Loucy (cell line): ENCODE measurements around the gene SDF4.

Experiments used
- H2AFZ ChIP-seq: fragments of 200-600 bp; sonication (generic); 2 replicates; pipeline ENCODE4 v1.6.0; 2016; ENCODE audit warnings: antibody characterized with exemption, mild to moderate bottlenecking, low read length, moderate library complexity
- H3F3A ChIP-seq: fragments of 200-600 bp; 2 replicates; pipeline ENCODE4 v1.6.0; 2016; ENCODE audit warnings: antibody characterized with exemption, low read depth, mild to moderate bottlenecking
- H3K27me3 ChIP-seq: fragments of 200-600 bp; sonication (generic); 2 replicates; pipeline ENCODE4 v1.6.1; 2014; ENCODE audit warnings: low read length, mild to moderate bottlenecking; ENCODE audit not compliant: insufficient read depth, poor library complexity, severe bottlenecking
- H3K36me3 ChIP-seq: fragments of 200-600 bp; sonication (generic); 2 replicates; pipeline ENCODE4 v1.6.1; 2016; ENCODE audit warnings: low read length; ENCODE audit not compliant: insufficient read depth
- H3K4me1 ChIP-seq: fragments of 200-600 bp; sonication (generic); 2 replicates; pipeline ENCODE4 v1.5.1; 2014; ENCODE audit warnings: low read length, mild to moderate bottlenecking; ENCODE audit not compliant: insufficient read depth, poor library complexity, severe bottlenecking
- H3K4me2 ChIP-seq: fragments of 200-600 bp; sonication (generic); 2 replicates; pipeline ENCODE4 v1.6.0; 2014; ENCODE audit warnings: antibody characterized with exemption, low read length, low read depth, mild to moderate bottlenecking; ENCODE audit not compliant: poor library complexity, severe bottlenecking
- H3K4me3 ChIP-seq: fragments of 200-600 bp; sonication (generic); 2 replicates; pipeline ENCODE4 v1.5.1; 2014; ENCODE audit warnings: low read length, mild to moderate bottlenecking, mixed read lengths; ENCODE audit not compliant: poor library complexity, severe bottlenecking
- H3K79me2 ChIP-seq: fragments of 200-600 bp; sonication (generic); 2 replicates; pipeline ENCODE4 v1.6.1; 2014; ENCODE audit warnings: low read length; ENCODE audit not compliant: insufficient read depth
- H3K9ac ChIP-seq: fragments of 200-600 bp; sonication (generic); 2 replicates; pipeline ENCODE4 v1.6.0; 2014; ENCODE audit warnings: mild to moderate bottlenecking, low read depth, low read length, moderate library complexity; ENCODE audit not compliant: poor library complexity, severe bottlenecking
- H3K9me2 ChIP-seq: fragments of 200-600 bp; sonication (generic); replicated peaks from 2 replicates; pipeline ENCODE4 v1.6.1; 2016; ENCODE audit warnings: low read depth, low read length, mixed read lengths
- H3K9me3 ChIP-seq: fragments of 200-600 bp; sonication (generic); 2 replicates; pipeline ENCODE4 v1.6.1; 2014; ENCODE audit warnings: mild to moderate bottlenecking, antibody characterized with exemption, low read length, low read depth; ENCODE audit not compliant: insufficient read depth
- H4K20me1 ChIP-seq: fragments of 200-600 bp; sonication (generic); 2 replicates; pipeline ENCODE4 v1.6.0; 2014; ENCODE audit warnings: antibody characterized with exemption, low read length, mild to moderate bottlenecking; ENCODE audit not compliant: insufficient read depth, poor library complexity, severe bottlenecking
- EZH2phosphoT487 ChIP-seq: fragments of 200-600 bp; IDR thresholded peaks from 2 replicates; pipeline ENCODE4 v1.6.1; 2018; ENCODE audit warnings: antibody characterized with exemption, mild to moderate bottlenecking, moderate library complexity, borderline replicate concordance
- TF ChIP-seq, protein P1 (sequence below): fragments of 200-600 bp; sonication (generic); conservative IDR thresholded peaks from 2 replicates; pipeline ENCODE4 v1.5.1; 2014; ENCODE audit warnings: mild to moderate bottlenecking, antibody characterized with exemption, low read length

The SDF4 gene

DNA sequence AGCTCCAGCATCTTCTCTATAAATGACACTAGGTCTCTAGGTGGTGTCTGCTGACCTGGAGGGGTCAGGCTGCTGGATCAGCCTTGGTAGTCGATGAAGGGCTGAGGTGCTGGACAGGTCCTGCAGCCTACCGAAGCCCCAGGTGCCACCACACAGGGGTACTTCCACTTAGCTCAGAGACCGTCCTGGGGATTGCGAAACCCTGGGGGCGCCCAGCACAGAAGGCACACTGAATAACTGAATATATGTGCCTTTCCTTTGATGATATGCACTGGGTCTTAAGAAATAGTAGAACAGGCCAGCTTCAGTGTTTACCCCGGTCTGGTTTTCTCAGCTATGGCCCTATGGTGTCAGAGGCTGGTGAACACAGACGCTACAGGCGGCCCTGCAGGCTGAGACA, 31.0 kb upstream of the SDF4 start:
- H3K4me1 ChIP-seq: no peaks in the 10 kb centered on the region
- H3F3A ChIP-seq: no peaks in the 10 kb centered on the region
- H3K4me2 ChIP-seq: no peak overlapping the region
- no peak overlapping the region for H2AFZ ChIP-seq
- H3K36me3 ChIP-seq: peaks cover 20% of the 10 kb centered on the region; the same call in 1 of the 2 replicates
- no peaks in the 10 kb centered on the region for H3K27me3 ChIP-seq
- no peak overlapping the region for H3K4me3 ChIP-seq
- TF ChIP-seq, protein P1, sequence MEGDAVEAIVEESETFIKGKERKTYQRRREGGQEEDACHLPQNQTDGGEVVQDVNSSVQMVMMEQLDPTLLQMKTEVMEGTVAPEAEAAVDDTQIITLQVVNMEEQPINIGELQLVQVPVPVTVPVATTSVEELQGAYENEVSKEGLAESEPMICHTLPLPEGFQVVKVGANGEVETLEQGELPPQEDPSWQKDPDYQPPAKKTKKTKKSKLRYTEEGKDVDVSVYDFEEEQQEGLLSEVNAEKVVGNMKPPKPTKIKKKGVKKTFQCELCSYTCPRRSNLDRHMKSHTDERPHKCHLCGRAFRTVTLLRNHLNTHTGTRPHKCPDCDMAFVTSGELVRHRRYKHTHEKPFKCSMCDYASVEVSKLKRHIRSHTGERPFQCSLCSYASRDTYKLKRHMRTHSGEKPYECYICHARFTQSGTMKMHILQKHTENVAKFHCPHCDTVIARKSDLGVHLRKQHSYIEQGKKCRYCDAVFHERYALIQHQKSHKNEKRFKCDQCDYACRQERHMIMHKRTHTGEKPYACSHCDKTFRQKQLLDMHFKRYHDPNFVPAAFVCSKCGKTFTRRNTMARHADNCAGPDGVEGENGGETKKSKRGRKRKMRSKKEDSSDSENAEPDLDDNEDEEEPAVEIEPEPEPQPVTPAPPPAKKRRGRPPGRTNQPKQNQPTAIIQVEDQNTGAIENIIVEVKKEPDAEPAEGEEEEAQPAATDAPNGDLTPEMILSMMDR: no peak
- TF ChIP-seq EZH2phosphoT487: no peak
- no peaks in the 10 kb centered on the region for H3K9me3 ChIP-seq
- H4K20me1 ChIP-seq: peaks cover 7% of the 10 kb centered on the region
- H3K9me2 ChIP-seq: no peaks in the 10 kb centered on the region
- H3K9ac ChIP-seq: no peak overlapping the region
- H3K79me2 ChIP-seq: peaks cover 13% of the 10 kb centered on the region; the same call in 1 of the 2 replicates

DNA sequence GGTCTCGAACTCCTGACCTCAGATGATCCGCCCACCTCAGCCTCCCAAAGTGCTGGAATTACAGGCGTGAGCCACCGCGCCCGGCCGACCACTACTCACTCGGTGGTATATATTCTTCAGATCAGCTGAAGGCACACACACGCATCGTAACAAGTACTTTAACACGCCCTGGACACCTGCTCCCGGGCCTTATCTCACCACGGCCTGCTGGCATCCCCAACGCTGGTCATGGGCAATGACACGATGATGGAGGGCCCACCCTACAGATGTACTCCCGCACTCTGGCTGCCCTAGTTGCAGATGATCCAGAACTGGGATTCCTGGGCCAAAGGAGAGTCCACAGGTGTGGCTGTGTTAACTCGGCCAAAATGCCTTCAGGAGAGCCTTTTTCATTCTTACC, 30.3 kb upstream of the SDF4 start:
- Histone ChIP-seq H3K4me3 (no peak overlapping the region), H3K27me3 (no peaks in the 10 kb centered on the region), H3K4me2 (no peak overlapping the region), H3K9me3 (no peaks in the 10 kb centered on the region), H3K9me2 (no peaks in the 10 kb centered on the region), H4K20me1 (peaks cover 1% of the 10 kb centered on the region), H3K4me1 (no peaks in the 10 kb centered on the region), H3K36me3 (peaks cover 20% of the 10 kb centered on the region; the same call in 1 of the 2 replicates), H3K9ac (no peak overlapping the region), H2AFZ (no peak overlapping the region), H3F3A (no peaks in the 10 kb centered on the region), H3K79me2 (peaks cover 6% of the 10 kb centered on the region; the same call in 1 of the 2 replicates)
- no peak for TF ChIP-seq EZH2phosphoT487
- TF ChIP-seq, protein P1: no peak

DNA sequence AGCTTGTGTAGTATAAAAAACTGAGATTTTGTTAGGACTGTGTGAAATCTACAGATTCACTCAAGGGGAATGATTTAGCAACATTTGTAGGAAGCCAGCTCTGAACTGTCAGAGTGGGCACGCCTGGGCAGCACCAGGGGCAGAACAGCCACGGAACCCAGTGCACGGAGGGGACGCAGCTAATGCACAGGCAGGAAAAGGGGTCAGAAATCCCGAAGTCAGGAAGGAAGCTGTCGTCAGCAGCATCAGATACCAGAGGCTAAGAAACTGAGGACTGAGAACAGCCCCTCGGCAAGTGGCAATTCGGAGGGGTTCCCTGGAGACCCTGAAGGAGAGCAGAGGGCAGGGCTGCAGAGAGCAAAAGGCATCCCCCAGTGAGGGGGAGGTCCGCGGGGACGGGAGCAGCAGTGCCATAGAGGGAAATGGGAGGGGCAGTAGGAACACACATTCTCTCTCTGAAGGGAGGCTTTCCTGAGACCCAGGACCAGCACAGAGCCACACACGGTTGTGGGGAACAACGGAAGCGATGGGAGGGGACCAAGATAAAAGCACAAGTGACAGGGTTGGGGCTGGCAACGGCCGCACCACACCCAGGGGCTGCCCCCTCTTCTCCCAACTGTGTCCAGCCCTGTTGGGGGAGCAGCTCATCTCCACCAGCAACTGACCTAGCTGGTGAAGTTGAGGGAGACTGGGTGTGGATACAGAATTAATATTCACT, 29.2 kb upstream of the SDF4 start:
- Histone ChIP-seq H3K4me1 (no peaks in the 10 kb centered on the region), H3K9me3 (no peaks in the 10 kb centered on the region), H3K9ac (no peak overlapping the region), H3K9me2 (no peaks in the 10 kb centered on the region), H3F3A (no peaks in the 10 kb centered on the region), H3K4me3 (no peak overlapping the region), H3K4me2 (no peak overlapping the region), H2AFZ (no peak overlapping the region), H3K36me3 (peaks cover 20% of the 10 kb centered on the region; the same call in 1 of the 2 replicates), H3K27me3 (no peaks in the 10 kb centered on the region), H4K20me1 (no peaks in the 10 kb centered on the region), H3K79me2 (peaks cover 4% of the 10 kb centered on the region; the same call in 1 of the 2 replicates)
- TF ChIP-seq, protein P1: no peak
- no peak for TF ChIP-seq EZH2phosphoT487
